ENCODE data around the gene NFE2L3.

- TF ChIP-seq CTCF (IDR thresholded peaks at IDR 0.05; ENCODE audit: low read depth, low read length) (no peak), EZH2phosphoT487 (IDR thresholded peaks at IDR 0.05; ENCODE audit: low read depth) (no peak)
Measured at GRCh38 chr7:26208040-26208439, 56.0 kb downstream of the NFE2L3 start.

Data from OCI-LY3 (cell line).